Neural cell (in vitro differentiated cells): ENCODE results near the gene GSTM1. TPM values are rescaled to one million over a fixed set of nuclear protein-coding genes. Genes with fewer than 3 reads are reported as not detected.

ENCODE experiments used
- H2AFZ ChIP-seq: fragments of 200-600, 300-800 bp; sonication (generic), shearing (Covaris generic); 2 replicates; pipeline ENCODE4 v1.6.0; 2014; ENCODE audit warnings: low read depth, mild to moderate bottlenecking, antibody characterized with exemption, low read length, moderate library complexity
- H3F3A ChIP-seq: fragments of 200-600 bp; shearing (Covaris generic); 2 replicates; pipeline ENCODE4 v1.6.1; 2016; ENCODE audit warnings: mild to moderate bottlenecking, moderate library complexity, mixed read lengths, antibody characterized with exemption, low read length; ENCODE audit not compliant: insufficient read depth, poor library complexity, severe bottlenecking
- H3K27ac ChIP-seq: fragments of 200-600, 300-800 bp; sonication (generic), shearing (Covaris generic); 2 replicates; pipeline ENCODE4 v1.5.1; 2014; ENCODE audit warnings: mild to moderate bottlenecking, low read length, moderate library complexity
- H3K27me3 ChIP-seq: fragments of 300-800, 200-600 bp; sonication (generic), shearing (Covaris generic); 2 replicates; pipeline ENCODE4 v1.6.0; 2014; ENCODE audit warnings: mild to moderate bottlenecking, low read depth, low read length, moderate library complexity; ENCODE audit not compliant: insufficient read depth
- H3K36me3 ChIP-seq: fragments of 300-800, 200-600 bp; sonication (generic), shearing (Covaris generic); 2 replicates; pipeline ENCODE4 v1.5.1; 2014; ENCODE audit warnings: mild to moderate bottlenecking, antibody characterized with exemption, low read length, moderate library complexity; ENCODE audit not compliant: insufficient read depth
- H3K4me2 ChIP-seq: fragments of 300-800, 200-600 bp; sonication (generic), shearing (Covaris generic); 2 replicates; pipeline ENCODE4 v1.6.0; 2014; ENCODE audit warnings: mild to moderate bottlenecking, low read length
- H3K4me3 ChIP-seq: fragments of 300-800, 200-600 bp; sonication (generic), shearing (Covaris generic); 2 replicates; pipeline ENCODE4 v1.5.1; 2014; ENCODE audit warnings: mild to moderate bottlenecking, low read length, moderate library complexity
- H3K79me2 ChIP-seq: fragments of 200-600 bp; shearing (Covaris generic); replicated peaks from 2 replicates; pipeline ENCODE4 v1.6.0; 2014; ENCODE audit warnings: mild to moderate bottlenecking, low read length, moderate library complexity; ENCODE audit not compliant: insufficient read depth
- H3K9ac ChIP-seq: fragments of 300-800, 200-600 bp; sonication (generic), shearing (Covaris generic); 2 replicates; pipeline ENCODE4 v1.6.1; 2016; ENCODE audit warnings: mild to moderate bottlenecking, low read length, mixed read lengths
- H3K9me2 ChIP-seq: fragments of 200-600 bp; shearing (Covaris generic); 2 replicates; pipeline ENCODE4 v1.6.1; 2016; ENCODE audit warnings: mild to moderate bottlenecking, low read length, mixed read lengths; ENCODE audit not compliant: insufficient read depth
- H3K9me3 ChIP-seq: fragments of 200-600, 300-800 bp; sonication (generic), shearing (Covaris generic); 2 replicates; pipeline ENCODE4 v1.6.1; 2016; ENCODE audit warnings: mild to moderate bottlenecking, mixed run types, low read length, moderate library complexity, mixed read lengths
- H4K20me1 ChIP-seq: fragments of 200-600 bp; shearing (Covaris generic); 2 replicates; pipeline ENCODE4 v1.6.1; 2016; ENCODE audit warnings: mild to moderate bottlenecking, mixed run types; ENCODE audit not compliant: insufficient read depth
- EP300 ChIP-seq: fragments of 450-650 bp; conservative IDR thresholded peaks from 2 replicates; pipeline ENCODE4 v1.6.1; 2014; ENCODE audit warnings: antibody characterized with exemption, mild to moderate bottlenecking, moderate library complexity; ENCODE audit not compliant: poor library complexity, severe bottlenecking
- EZH2 ChIP-seq: fragments of 200-600, 300-800 bp; shearing (Covaris generic), sonication (generic); IDR thresholded peaks from 2 replicates; pipeline ENCODE4 v1.6.1; 2014; ENCODE audit warnings: antibody characterized with exemption, low read length, borderline replicate concordance, mild to moderate bottlenecking; ENCODE audit not compliant: insufficient read depth, poor library complexity, severe bottlenecking
- MXI1 ChIP-seq: fragments of 450-650 bp; conservative IDR thresholded peaks from 2 replicates; pipeline ENCODE4 v1.6.1; 2014; ENCODE audit warnings: antibody characterized with exemption, mild to moderate bottlenecking; ENCODE audit not compliant: poor library complexity, severe bottlenecking
- POLR2AphosphoS5 ChIP-seq: IDR thresholded peaks from 2 replicates; pipeline ENCODE4 v1.6.1; 2012
- RAD21 ChIP-seq: fragments of 450-650 bp; conservative IDR thresholded peaks from 2 replicates; pipeline ENCODE4 v1.6.1; 2014; ENCODE audit warnings: antibody characterized with exemption, mild to moderate bottlenecking, moderate library complexity
- SMC3 ChIP-seq: fragments of 450-650 bp; conservative IDR thresholded peaks from 2 replicates; pipeline ENCODE4 v1.6.1; 2014; ENCODE audit warnings: antibody characterized with exemption, mild to moderate bottlenecking, moderate library complexity; ENCODE audit not compliant: poor library complexity
- TAF1 ChIP-seq: IDR thresholded peaks from 2 replicates; pipeline ENCODE4 v1.6.1; 2012; ENCODE audit warnings: low read depth
- polyA plus RNA-seq: library from polyadenylated mRNA; depleted of rRNA; stranded (reverse); fragments of >200 nt; gene quantifications from 2 replicates; pipeline ENCODE4 v1.2.3, GENCODE V29; 2014
- TF ChIP-seq, protein P1 (sequence below): fragments of 450-650 bp; IDR thresholded peaks from 2 replicates; pipeline ENCODE4 v1.5.1; 2014; ENCODE audit warnings: antibody characterized with exemption, mild to moderate bottlenecking, moderate library complexity; ENCODE audit not compliant: poor library complexity, severe bottlenecking
- TF ChIP-seq, protein P2 (sequence below): IDR thresholded peaks from 2 replicates; pipeline ENCODE4 v1.6.1; 2012; ENCODE audit warnings: borderline replicate concordance

Gene GSTM1
- polyA plus RNA-seq, 1 donor from 2014 or later: not detected

DNA sequence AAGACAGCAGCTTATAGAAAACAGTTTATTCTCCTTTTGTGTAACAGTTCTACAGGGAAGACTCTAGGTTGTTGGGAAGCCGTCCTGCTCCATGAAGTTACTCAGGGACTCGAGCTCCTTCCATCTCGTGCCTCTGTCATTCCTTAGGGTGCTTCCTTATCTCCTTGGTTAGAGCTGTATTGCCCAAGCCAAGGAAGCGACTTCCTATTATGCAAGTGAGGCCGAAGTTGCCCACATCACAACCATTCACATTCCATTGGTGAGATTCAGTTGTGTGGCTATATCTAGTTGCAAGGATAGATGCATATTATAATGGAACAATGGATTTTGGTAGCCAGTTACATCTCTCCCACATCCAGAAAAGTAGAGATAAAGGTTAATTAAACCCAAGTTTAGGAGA lies 33.4 kb downstream of the GSTM1 start:
- Histone ChIP-seq H3K27ac (no peak overlapping the region), H3K4me2 (no peak overlapping the region), H3K9me2 (no peaks in the 10 kb centered on the region), H2AFZ (no peak overlapping the region), H3K79me2 (no peaks in the 10 kb centered on the region), H3K27me3 (no peaks in the 10 kb centered on the region), H3K9me3 (no peaks in the 10 kb centered on the region), H3K9ac (no peak overlapping the region), H3K4me3 (no peak overlapping the region), H4K20me1 (no peaks in the 10 kb centered on the region), H3F3A (no peaks in the 10 kb centered on the region), H3K36me3 (no peaks in the 10 kb centered on the region)
- TF ChIP-seq RAD21 (no peak), POLR2AphosphoS5 (no peak), MXI1 (no peak), EP300 (no peak), EZH2 (no peak), TAF1 (no peak), SMC3 (no peak)
- TF ChIP-seq, protein P1, sequence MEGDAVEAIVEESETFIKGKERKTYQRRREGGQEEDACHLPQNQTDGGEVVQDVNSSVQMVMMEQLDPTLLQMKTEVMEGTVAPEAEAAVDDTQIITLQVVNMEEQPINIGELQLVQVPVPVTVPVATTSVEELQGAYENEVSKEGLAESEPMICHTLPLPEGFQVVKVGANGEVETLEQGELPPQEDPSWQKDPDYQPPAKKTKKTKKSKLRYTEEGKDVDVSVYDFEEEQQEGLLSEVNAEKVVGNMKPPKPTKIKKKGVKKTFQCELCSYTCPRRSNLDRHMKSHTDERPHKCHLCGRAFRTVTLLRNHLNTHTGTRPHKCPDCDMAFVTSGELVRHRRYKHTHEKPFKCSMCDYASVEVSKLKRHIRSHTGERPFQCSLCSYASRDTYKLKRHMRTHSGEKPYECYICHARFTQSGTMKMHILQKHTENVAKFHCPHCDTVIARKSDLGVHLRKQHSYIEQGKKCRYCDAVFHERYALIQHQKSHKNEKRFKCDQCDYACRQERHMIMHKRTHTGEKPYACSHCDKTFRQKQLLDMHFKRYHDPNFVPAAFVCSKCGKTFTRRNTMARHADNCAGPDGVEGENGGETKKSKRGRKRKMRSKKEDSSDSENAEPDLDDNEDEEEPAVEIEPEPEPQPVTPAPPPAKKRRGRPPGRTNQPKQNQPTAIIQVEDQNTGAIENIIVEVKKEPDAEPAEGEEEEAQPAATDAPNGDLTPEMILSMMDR: no peak
- TF ChIP-seq, protein P2, sequence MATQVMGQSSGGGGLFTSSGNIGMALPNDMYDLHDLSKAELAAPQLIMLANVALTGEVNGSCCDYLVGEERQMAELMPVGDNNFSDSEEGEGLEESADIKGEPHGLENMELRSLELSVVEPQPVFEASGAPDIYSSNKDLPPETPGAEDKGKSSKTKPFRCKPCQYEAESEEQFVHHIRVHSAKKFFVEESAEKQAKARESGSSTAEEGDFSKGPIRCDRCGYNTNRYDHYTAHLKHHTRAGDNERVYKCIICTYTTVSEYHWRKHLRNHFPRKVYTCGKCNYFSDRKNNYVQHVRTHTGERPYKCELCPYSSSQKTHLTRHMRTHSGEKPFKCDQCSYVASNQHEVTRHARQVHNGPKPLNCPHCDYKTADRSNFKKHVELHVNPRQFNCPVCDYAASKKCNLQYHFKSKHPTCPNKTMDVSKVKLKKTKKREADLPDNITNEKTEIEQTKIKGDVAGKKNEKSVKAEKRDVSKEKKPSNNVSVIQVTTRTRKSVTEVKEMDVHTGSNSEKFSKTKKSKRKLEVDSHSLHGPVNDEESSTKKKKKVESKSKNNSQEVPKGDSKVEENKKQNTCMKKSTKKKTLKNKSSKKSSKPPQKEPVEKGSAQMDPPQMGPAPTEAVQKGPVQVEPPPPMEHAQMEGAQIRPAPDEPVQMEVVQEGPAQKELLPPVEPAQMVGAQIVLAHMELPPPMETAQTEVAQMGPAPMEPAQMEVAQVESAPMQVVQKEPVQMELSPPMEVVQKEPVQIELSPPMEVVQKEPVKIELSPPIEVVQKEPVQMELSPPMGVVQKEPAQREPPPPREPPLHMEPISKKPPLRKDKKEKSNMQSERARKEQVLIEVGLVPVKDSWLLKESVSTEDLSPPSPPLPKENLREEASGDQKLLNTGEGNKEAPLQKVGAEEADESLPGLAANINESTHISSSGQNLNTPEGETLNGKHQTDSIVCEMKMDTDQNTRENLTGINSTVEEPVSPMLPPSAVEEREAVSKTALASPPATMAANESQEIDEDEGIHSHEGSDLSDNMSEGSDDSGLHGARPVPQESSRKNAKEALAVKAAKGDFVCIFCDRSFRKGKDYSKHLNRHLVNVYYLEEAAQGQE: no peak

DNA sequence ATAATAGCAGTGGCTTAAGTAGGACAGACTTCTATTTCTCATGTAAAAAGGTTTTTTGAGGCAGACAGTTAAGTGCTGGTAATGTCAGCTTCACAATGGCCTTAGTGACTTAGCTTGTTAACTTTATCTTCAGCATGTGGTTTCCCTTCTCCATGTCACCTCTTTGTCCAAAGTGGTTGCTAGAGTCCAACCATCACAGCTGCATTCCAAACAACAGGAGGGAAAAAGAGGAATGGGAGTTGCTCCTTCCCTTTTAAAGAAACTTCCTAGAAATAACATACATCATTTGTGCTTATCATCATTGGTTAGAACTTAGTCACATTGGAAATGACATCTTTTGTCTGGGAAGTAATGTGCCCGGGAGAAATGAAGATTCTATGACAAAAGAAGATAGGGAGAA lies 34.4 kb downstream of the GSTM1 start:
- H3K9me3 ChIP-seq: no peaks in the 10 kb centered on the region
- no peaks in the 10 kb centered on the region for H3F3A ChIP-seq
- no peaks in the 10 kb centered on the region for H3K36me3 ChIP-seq
- no peak overlapping the region for H3K27ac ChIP-seq
- H3K4me2 ChIP-seq: no peak overlapping the region
- no peaks in the 10 kb centered on the region for H3K9me2 ChIP-seq
- H3K4me3 ChIP-seq: no peak overlapping the region
- no peaks in the 10 kb centered on the region for H3K79me2 ChIP-seq
- no peak overlapping the region for H3K9ac ChIP-seq
- no peak overlapping the region for H2AFZ ChIP-seq
- H4K20me1 ChIP-seq: no peaks in the 10 kb centered on the region
- H3K27me3 ChIP-seq: no peaks in the 10 kb centered on the region
- TF ChIP-seq POLR2AphosphoS5 (no peak), RAD21 (no peak), EZH2 (no peak)
- TF ChIP-seq, protein P1: no peak
